Neuron (in vitro differentiated cells): Measurements from ENCODE around the gene IL37.
"Not testable (repeated sequence)": the region's sequence is repeated elsewhere in the genome, so short reads cannot be mapped to it uniquely, and the experiment has no call there.

Experiments used
- H2AFZ ChIP-seq: one replicate; pipeline ENCODE4 v1.6.1; 2013; ENCODE audit warnings: low read depth, mild to moderate bottlenecking, inconsistent platforms, low read length, moderate library complexity
- H3K27me3 ChIP-seq: one replicate; pipeline ENCODE4 v1.6.1; 2013; ENCODE audit warnings: low read length; ENCODE audit not compliant: insufficient read depth
- H3K36me3 ChIP-seq: one replicate; pipeline ENCODE4 v1.6.1; 2013; ENCODE audit warnings: low read length; ENCODE audit not compliant: insufficient read depth
- H3K4me1 ChIP-seq: one replicate; pipeline ENCODE4 v1.6.1; 2013; ENCODE audit warnings: low read length; ENCODE audit not compliant: insufficient read depth
- H3K4me3 ChIP-seq: 2 replicates; pipeline ENCODE4 v1.5.1; 2013; ENCODE audit warnings: mild to moderate bottlenecking, low read length, moderate library complexity
- H3K9me3 ChIP-seq: one replicate; pipeline ENCODE4 v1.6.1; 2013; ENCODE audit warnings: low read length

Gene IL37

DNA sequence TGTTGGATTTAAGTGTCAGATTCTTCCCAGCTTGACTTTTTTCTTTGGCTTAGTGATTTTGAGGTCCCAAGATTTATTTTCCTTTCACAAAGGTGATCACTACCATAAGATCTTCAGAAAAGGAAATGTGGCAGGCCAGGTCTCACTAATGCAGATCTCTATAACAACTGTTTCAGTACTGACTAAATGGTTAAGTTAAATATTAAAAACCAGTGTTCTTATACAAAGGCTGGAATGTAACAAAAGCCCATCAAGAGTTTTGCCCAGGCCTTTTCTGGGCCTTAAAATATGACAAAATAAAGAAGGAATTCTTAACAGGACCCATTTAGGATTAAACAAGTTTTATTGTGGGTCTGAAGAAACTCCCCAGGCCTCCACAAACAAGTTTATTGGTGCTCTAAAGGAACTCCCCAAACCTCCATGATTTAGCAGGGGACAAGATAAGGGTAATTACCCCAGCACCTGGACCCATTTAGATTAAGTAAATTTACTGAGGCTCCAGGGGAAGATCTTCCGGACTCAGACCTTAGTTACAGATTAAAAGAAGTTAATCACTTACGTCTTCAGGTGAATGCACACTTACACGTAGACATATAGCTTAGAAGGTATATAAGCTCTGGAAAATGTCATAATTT, 9.4 kb upstream of the IL37 start:
- H2AFZ ChIP-seq, H3K36me3 ChIP-seq, H3K4me3 ChIP-seq, H3K27me3 ChIP-seq, H3K9me3 ChIP-seq, H3K4me1 ChIP-seq: not testable (repeated sequence)

DNA sequence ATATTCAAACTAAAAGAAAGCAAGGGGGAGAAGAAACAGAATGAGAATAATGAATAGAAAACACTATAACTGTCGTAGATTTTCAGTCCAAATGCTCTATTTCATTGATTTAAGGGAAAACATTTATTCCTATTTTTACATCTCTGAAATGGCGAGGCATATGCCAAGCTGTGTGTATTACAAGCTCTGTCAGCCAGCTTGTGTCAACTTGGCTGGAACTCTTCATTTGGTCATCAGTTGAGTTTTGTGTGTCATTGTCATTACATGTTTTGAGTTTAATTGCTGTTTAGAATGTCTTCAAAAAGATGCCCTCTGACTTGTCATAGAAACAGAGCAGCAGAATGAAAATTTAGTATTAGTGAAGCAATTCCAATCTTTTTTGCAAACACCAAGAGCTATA, 8.1 kb upstream of the IL37 start:
- Histone ChIP-seq H3K27me3 (no peaks in the 10 kb centered on the region), H3K36me3 (no peaks in the 10 kb centered on the region), H3K4me1 (no peaks in the 10 kb centered on the region), H3K4me3 (no peak overlapping the region), H2AFZ (no peak overlapping the region), H3K9me3 (no peaks in the 10 kb centered on the region)

DNA sequence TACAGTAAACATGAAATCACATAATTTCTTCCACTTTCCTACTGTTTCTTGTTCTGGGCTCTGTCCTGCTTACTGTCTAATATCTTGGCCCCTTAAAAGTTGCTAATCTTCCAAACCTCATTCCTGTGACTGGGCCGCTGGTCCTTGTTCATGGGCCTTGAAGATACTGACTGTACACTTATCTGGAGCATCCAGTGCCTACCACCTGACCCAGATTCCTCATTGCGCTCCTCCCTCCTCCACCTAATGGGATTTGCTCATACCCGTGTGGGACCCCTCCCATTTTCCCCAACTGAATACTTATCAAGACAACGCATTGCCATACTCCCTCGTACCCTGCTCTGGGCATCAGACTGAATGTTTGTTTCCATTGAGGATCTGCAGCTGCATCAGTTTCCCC, 6.1 kb upstream of the IL37 start:
- Histone ChIP-seq H3K36me3 (no peaks in the 10 kb centered on the region), H3K27me3 (no peaks in the 10 kb centered on the region), H3K4me3 (no peak overlapping the region), H3K4me1 (no peaks in the 10 kb centered on the region), H3K9me3 (no peaks in the 10 kb centered on the region), H2AFZ (no peak overlapping the region)

DNA sequence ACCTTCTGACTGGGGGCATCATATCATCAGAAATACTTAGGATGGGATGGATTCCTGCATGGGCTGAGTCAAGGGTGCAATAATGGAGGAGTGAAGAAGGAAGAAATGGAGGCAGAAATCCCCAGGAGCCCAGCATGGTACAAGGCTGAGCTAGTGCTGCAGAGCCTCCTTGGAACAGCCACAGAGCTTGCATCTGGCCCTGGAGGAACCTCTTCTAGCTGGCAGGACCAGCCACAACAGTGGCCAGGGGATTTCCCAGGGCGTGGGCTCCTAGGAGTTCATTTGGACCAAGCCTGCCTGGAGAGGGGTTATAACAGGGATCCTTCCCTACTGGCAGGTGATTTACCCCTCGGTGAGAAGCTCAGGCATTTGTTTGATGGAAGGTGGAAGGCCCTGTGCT, 4.7 kb upstream of the IL37 start:
- no peaks in the 10 kb centered on the region for H3K36me3 ChIP-seq
- H2AFZ ChIP-seq = no peak overlapping the region
- no peaks in the 10 kb centered on the region for H3K4me1 ChIP-seq
- no peak overlapping the region for H3K4me3 ChIP-seq
- H3K27me3 ChIP-seq = no peaks in the 10 kb centered on the region
- H3K9me3 ChIP-seq = no peaks in the 10 kb centered on the region

DNA sequence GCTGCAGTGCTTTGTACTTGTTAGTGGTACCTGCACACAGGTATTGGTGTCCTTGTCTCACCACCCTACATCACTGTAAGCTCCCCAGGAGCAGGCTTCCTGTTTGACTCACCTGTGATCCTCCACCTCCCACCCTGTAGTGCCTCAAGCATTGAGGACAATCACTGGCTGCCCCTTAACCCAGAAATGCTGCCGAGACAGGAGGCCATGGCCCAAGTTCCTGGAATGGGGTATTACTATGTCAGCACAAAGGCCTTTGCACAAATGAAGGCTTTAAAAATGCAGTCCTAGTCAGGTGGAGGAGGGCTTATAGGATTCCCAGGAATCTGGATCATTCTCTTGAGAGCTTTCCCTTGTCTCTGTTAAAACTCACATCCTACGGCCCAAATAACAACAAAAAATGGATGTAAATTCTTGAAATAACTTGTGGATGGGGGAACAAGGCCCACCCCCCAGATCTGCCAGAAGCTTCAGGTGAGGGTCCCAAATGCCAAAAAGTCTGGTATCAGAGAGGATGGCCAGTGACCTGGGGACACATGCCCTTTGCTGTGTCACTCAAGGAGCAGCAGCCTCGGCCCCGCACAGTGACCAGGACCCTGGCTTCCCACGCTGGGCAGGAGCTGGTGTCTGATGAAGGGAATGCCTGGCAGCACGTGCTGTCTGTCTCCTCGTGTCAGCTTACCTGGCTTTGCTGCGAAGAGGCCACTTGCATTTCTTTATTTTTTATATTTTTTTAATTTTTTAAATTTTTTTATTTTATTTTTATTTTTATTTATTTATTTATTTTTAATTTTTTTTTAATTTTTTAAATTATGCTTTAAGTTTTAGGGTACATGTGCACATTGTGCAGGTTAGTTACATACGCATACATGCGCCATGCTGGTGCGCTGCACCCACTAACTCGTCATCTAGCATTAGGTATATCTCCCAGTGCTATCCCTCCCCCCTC, 3.7 kb upstream of the IL37 start:
- no peak overlapping the region for H3K4me3 ChIP-seq
- H3K27me3 ChIP-seq = no peaks in the 10 kb centered on the region
- no peaks in the 10 kb centered on the region for H3K9me3 ChIP-seq
- H3K4me1 ChIP-seq = no peaks in the 10 kb centered on the region
- H3K36me3 ChIP-seq = no peaks in the 10 kb centered on the region
- H2AFZ ChIP-seq = no peak overlapping the region

DNA sequence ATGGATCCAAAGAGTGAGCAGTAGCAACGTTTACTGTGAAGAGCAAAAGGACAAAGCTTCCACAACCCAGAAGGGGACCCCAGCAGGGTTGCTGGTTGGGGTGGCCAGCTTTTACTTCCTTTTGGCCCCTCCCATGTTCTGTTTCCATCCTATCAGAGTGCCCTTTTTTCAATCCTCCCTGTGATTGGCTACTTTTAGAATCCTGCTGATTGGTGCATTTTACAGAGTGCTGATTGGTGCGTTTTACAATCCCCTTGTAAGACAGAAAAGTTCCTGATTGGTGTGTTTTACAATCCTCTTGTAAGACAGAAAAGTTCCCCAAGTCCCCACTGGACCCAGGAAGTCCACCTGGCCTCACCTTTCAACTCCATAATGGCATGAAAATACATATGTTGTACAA, 2.4 kb upstream of the IL37 start:
- not testable (repeated sequence) for H3K9me3 ChIP-seq, H2AFZ ChIP-seq, H3K27me3 ChIP-seq, H3K36me3 ChIP-seq, H3K4me3 ChIP-seq, H3K4me1 ChIP-seq

DNA sequence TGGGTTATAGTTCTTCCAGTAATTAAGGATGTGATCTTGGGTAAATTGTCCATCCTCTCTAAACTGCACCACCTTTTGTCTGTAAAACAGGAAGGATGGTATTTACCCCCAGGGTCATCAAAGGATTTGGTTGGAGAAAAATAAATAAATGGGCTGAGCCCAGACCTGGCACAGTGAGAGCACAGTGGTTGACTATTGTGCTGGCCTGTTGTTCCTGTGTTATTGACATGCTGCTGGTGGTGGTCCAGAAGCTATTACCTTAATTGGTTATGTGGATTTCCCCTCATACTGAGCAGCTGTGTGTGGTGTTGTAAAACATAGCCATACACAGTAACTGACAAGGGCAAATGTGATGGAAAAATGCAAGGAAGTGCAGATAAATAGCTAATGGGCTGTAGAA, 746 bp upstream of the IL37 start:
- Histone ChIP-seq H2AFZ (no peak overlapping the region), H3K9me3 (no peaks in the 10 kb centered on the region), H3K27me3 (no peaks in the 10 kb centered on the region), H3K36me3 (no peaks in the 10 kb centered on the region), H3K4me3 (no peak overlapping the region), H3K4me1 (no peaks in the 10 kb centered on the region)

DNA sequence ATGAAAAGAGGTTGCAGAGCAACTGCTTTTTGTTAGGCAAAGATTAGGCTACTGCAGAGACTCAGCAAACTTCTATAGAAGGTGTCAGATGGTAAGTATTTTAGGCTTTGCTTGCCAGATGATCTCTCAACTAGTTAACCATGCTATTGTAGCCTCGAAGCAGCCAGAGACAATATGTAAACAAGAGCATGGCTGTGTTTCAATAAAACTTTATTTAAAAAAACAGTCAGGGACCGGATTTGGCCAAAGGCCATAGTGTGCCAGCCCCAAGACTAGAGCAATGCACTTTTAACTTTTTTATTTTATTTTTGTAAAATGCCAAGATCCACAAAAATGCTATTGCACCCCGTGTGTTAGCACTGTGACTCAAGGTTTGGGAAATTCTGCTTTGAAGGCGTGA, 1.4 kb downstream of the IL37 start:
- Histone ChIP-seq H3K27me3 (no peaks in the 10 kb centered on the region), H2AFZ (no peak overlapping the region), H3K9me3 (no peaks in the 10 kb centered on the region), H3K4me3 (no peak overlapping the region), H3K36me3 (no peaks in the 10 kb centered on the region), H3K4me1 (no peaks in the 10 kb centered on the region)

DNA sequence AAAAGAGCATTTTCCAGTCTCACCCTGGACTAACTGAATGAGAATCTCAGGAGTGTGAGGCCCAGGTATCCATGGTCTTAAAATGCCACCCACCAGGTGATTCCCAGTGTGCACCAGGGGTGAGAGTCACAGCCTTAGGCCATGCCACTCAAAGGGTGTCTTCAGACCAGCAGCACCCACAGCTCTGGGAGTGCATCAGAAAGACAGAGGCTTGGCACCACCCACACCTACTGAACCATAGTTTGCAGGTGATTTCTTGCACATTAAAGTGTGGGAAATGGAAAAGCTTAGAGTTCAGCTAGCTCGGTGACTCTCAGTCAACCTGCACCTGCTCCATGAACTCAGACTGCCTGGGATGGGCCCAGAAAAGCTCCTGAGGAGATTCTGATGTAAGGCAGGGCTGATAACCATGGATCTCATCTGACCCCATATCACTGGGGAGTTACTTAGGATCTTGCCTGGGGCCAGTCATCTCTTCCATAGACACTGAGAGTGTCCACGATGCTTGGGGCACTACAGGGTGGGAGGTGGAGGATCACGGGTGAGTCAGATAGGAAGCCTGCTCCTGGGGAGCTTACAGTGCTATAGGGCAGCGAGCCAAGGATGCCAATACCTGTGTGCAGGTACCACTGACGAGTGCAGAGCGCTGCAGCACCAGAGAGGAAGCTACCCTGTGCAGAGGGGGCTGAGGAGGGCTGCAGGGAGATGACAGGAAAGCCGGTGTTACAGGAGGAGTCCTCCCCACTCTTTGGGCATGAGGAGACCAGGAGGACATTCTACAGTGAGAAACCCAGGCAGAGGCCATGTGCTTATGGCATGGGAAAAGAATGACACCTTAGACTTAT, 4.6 kb downstream of the IL37 start:
- no peaks in the 10 kb centered on the region for H3K36me3 ChIP-seq
- H3K9me3 ChIP-seq = peaks cover 3% of the 10 kb centered on the region
- no peak overlapping the region for H2AFZ ChIP-seq
- H3K27me3 ChIP-seq = no peaks in the 10 kb centered on the region
- H3K4me3 ChIP-seq = no peak overlapping the region
- H3K4me1 ChIP-seq = no peaks in the 10 kb centered on the region

DNA sequence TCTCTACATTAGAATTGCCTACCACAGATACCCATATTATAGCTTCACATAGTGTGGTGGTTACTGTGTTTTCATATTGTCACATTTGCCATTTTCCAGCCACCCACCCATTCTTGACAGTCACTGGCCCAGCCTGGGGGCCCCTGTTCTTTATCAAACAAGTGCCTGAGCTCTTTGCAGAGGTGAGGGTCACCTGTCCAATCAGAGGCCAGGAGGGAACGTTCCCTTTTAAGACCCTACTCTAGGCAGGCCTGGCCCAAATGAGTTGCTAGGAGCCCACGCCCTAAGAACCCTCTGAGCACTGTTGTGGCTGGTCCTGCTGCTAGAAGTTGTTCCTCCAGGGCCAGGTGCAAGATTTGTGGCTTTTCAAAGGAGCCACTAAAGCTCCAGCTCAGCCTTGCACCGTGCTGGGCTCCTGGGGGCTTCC, 5.2 kb downstream of the IL37 start:
- Histone ChIP-seq H3K9me3 (peaks cover 3% of the 10 kb centered on the region), H3K4me1 (no peaks in the 10 kb centered on the region), H3K27me3 (no peaks in the 10 kb centered on the region), H3K4me3 (no peak overlapping the region), H3K36me3 (no peaks in the 10 kb centered on the region), H2AFZ (no peak overlapping the region)

DNA sequence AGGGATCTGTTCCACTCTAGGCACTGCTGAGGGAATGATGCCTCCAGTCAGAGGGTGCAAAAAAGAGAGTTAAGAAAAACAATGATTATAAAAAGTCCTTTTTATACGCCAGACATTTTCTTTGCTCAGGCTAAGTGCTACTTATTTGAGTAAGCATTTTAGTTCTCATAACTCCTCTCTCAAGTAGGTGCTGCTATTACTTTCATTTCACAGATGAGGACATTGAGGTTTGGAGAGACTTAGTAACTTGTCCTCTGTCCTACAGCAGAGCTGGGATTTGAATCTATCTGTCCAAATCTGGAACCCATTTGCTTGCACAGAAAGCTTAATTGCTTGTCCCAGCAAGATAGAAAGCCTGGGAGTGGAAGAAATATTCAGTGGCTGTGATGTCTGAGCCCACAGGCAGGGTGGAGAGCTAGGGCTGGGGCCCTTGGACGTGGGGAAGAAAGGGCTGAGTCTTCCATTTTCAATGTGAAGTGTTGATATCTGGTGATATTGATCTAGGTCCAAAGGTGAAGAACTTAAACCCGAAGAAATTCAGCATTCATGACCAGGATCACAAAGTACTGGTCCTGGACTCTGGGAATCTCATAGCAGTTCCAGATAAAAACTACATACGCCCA, 5.8 kb downstream of the IL37 start:
- H3K36me3 ChIP-seq = no peaks in the 10 kb centered on the region
- H2AFZ ChIP-seq = no peak overlapping the region
- no peaks in the 10 kb centered on the region for H3K4me1 ChIP-seq
- no peaks in the 10 kb centered on the region for H3K27me3 ChIP-seq
- peaks cover 3% of the 10 kb centered on the region for H3K9me3 ChIP-seq
- no peak overlapping the region for H3K4me3 ChIP-seq

DNA sequence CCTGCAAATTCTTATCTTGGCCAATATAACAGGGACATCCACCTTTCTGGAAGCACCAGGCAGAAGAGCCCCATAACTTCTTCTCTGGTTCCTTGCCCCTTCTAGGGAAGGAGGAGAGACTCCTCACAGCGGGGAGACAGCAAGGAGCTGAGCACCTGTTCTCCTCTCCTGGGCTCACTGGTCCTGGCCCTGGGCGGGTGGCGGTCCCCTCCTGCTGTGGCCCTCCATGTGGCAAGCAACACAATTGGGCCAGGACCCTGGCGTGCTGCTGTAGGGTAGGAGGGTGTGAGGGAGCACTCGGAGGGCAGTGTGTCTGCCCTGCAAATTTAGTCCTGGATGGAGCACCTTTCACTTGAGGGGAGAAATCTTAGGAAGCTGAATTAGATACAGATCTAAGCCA, 6.9 kb downstream of the IL37 start:
- Histone ChIP-seq H3K27me3 (no peaks in the 10 kb centered on the region), H3K36me3 (no peaks in the 10 kb centered on the region), H3K4me3 (no peak overlapping the region)

DNA sequence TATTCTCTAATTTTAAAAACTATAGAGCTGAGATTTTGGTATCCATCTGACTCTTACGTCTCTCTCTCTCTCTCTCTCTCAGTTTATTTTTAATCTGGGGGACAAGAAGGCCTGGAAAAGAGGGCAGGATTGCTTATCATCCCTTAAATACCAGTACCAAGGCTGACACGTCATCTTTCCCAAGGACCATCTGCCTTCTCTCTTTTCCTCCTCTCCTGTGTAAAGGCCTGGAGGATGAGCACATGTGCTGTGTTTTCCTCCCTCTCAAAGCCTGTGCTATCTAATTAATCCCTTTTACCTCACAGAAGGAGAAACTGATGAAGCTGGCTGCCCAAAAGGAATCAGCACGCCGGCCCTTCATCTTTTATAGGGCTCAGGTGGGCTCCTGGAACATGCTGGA, 7.3 kb downstream of the IL37 start:
- H3K4me1 ChIP-seq = no peaks in the 10 kb centered on the region
- no peak overlapping the region for H3K4me3 ChIP-seq
- no peaks in the 10 kb centered on the region for H3K27me3 ChIP-seq
- H3K36me3 ChIP-seq = no peaks in the 10 kb centered on the region
- H3K9me3 ChIP-seq = peaks cover 3% of the 10 kb centered on the region
- no peak overlapping the region for H2AFZ ChIP-seq

More for the DNA sequence above, 6.9 kb downstream of the IL37 start:
- Histone ChIP-seq H3K4me1 (no peaks in the 10 kb centered on the region), H2AFZ (no peak overlapping the region), H3K9me3 (peaks cover 3% of the 10 kb centered on the region)
